Measurements from ENCODE around the gene RAP1B. TPM values are rescaled to one million over a fixed set of nuclear protein-coding genes. Genes with fewer than 3 reads are reported as not detected.

The RAP1B gene
- total and polyA plus RNA-seq, 2 donors (not counting 1 experiment from before 2014, with no cell fraction given): 54.5 to 159 TPM

DNA sequence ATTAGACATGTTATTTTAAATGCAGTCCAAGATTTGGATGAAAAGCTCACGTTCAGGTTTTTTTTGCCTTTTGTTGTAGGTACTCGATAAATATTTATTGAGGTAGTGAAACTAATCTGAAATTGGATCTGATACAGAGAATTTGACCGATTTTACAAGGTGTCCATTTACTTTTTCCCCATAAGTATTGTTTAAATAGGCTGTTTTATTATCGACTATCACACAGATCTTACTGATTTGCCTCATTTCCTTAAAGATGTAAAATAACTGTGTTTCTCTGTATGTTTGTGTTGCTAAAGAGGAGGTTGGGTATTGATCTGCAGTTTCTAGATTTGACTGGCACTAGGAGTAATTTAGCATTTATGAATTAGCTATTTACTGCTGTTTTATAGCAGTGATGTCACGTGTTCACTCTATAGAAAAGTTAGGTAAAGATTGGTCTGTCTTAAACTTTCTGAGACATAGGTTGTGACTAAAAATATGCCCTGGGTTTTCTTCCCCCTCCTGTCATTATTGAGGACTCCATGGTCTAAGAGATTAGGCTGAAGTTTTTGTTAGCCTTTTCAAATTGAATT is 3.5 kb downstream of the RAP1B start:
- Mint-ChIP-seq H3K27me3 (no peaks in the 10 kb centered on the region), H3K4me1 (peaks cover 71% of the 10 kb centered on the region), H3K4me3 (peak overlapping the region; percentile 66), H3K27ac (peak overlapping the region; percentile 64), H3K9me3 (ENCODE audit: insufficient read depth) (no peaks in the 10 kb centered on the region)
- ChIA-PET POLR2A (no interaction called here), CTCF (interaction anchor here (0.6 to 1.4 kb wide), 2 partner anchors 22 to 139 kb away, joined by 3 to 4 read pairs; no protein-coding TSS in a partner anchor)
- peaks cover 0 to 3% of the 10 kb centered on the region in 2 experiments for H3K36me3 ChIP-seq (replicated peaks in 1 of 2; ENCODE audit: control extremely low read depth in 1 of 2, control insufficient read depth in 1 of 2, extremely low read depth in 1 of 2, insufficient read depth in 2 of 2, low read length in 1 of 2)
- TF ChIP-seq, protein P1, sequence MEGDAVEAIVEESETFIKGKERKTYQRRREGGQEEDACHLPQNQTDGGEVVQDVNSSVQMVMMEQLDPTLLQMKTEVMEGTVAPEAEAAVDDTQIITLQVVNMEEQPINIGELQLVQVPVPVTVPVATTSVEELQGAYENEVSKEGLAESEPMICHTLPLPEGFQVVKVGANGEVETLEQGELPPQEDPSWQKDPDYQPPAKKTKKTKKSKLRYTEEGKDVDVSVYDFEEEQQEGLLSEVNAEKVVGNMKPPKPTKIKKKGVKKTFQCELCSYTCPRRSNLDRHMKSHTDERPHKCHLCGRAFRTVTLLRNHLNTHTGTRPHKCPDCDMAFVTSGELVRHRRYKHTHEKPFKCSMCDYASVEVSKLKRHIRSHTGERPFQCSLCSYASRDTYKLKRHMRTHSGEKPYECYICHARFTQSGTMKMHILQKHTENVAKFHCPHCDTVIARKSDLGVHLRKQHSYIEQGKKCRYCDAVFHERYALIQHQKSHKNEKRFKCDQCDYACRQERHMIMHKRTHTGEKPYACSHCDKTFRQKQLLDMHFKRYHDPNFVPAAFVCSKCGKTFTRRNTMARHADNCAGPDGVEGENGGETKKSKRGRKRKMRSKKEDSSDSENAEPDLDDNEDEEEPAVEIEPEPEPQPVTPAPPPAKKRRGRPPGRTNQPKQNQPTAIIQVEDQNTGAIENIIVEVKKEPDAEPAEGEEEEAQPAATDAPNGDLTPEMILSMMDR (IDR thresholded peaks at IDR 0.05): no peak
- no peak for TF ChIP-seq EZH2 (IDR thresholded peaks at IDR 0.05; ENCODE audit: borderline replicate concordance, insufficient read depth, low read depth, low read length, poor library complexity, severe bottlenecking)
- H2AFZ ChIP-seq (ENCODE audit: insufficient read depth, low read depth, low read length, poor library complexity, severe bottlenecking): no peak overlapping the region
- H3K27ac ChIP-seq (ENCODE audit: low read length in 2 of 2): peak overlapping the region in 1 of 2 donors; percentile 91
- DNase-seq (no peak), ATAC-seq (ENCODE audit: low read depth) (no peak)
- WGBS (ENCODE audit: insufficient coverage): 50% methylated on average over 1 of the region's 5 CpGs
- H3K79me2 ChIP-seq (ENCODE audit: control insufficient read depth, insufficient read depth, low read length): peaks cover 80% of the 10 kb centered on the region
- H3K4me1 ChIP-seq (ENCODE audit: control insufficient read depth in 2 of 2, insufficient read depth in 2 of 2, low read length in 2 of 2): peaks cover 60 to 67% of the 10 kb centered on the region in 2 donors
- no peaks in the 10 kb centered on the region for H3K27me3 ChIP-seq (replicated peaks in 1 of 4; ENCODE audit: control extremely low read depth in 1 of 4, control insufficient read depth in 3 of 4, insufficient read depth in 4 of 4, low read length in 3 of 4)
- peaks cover 74% of the 10 kb centered on the region for H4K20me1 ChIP-seq (ENCODE audit: control insufficient read depth, insufficient read depth, low read length, poor library complexity, severe bottlenecking)
- intact Hi-C loops (cut with micrococcal nuclease): loop anchor here (5.0 kb wide), 1 partner anchor 623 kb away; the partner anchor contains the start of gene CPSF6
- peak overlapping the region; percentile 80 for H3K4me2 ChIP-seq (replicated peaks; ENCODE audit: low read depth, low read length, poor library complexity, severe bottlenecking)
- H3K9ac ChIP-seq (ENCODE audit: low read length): peak overlapping the region; percentile 4
- peak overlapping the region in 1 of 5 experiments; percentile 27 for H3K4me3 ChIP-seq (ENCODE audit: control extremely low read depth in 1 of 5, extremely low read depth in 1 of 5, insufficient read depth in 1 of 5, low read depth in 2 of 5, low read length in 4 of 5)
- peaks cover 0 to 2% (median 0%) of the 10 kb centered on the region in 3 donors for H3K9me3 ChIP-seq (ENCODE audit: control extremely low read depth in 1 of 3, control insufficient read depth in 2 of 3, insufficient read depth in 1 of 3, low read length in 2 of 3)

DNA sequence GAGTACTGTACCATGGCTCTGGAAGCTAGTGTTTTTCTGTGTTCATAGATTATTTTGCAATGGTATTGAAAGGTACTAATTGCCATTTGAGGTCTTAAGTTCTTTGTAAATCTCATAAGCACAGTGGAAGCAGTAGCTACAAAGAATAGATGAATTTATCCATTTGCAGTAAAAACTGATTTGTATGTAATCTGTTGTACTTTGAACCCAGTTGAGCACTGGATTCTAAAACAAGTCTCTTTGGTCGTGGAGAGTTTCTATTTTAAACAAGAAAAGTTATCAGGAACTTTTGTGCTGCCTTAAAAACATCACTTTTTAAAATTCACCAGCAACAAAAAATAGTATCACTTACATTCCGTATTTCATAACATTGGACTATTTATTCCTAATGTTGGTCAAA is 4.1 kb downstream of the RAP1B start:
- ChIA-PET CTCF (no interaction called here), POLR2A (interaction anchor here (0.5 kb wide), 1 partner anchor 56 kb away, joined by 8 read pairs; no protein-coding TSS in a partner anchor)
- peak overlapping the region; percentile 64 for H3K27ac Mint-ChIP-seq
- peak overlapping the region; percentile 66 for H3K4me3 Mint-ChIP-seq
- Histone ChIP-seq H3K27me3 (replicated peaks in 1 of 4; ENCODE audit: control extremely low read depth in 1 of 4, control insufficient read depth in 3 of 4, insufficient read depth in 4 of 4, low read length in 3 of 4) (no peaks in the 10 kb centered on the region), H3K36me3 (replicated peaks in 1 of 2; ENCODE audit: control extremely low read depth in 1 of 2, control insufficient read depth in 1 of 2, extremely low read depth in 1 of 2, insufficient read depth in 2 of 2, low read length in 1 of 2) (peaks cover 0 to 3% of the 10 kb centered on the region in 2 experiments), H3K79me2 (ENCODE audit: control insufficient read depth, insufficient read depth, low read length) (peaks cover 85% of the 10 kb centered on the region), H3K4me3 (ENCODE audit: control extremely low read depth in 1 of 5, extremely low read depth in 1 of 5, insufficient read depth in 1 of 5, low read depth in 2 of 5, low read length in 4 of 5) (no peak overlapping the region), H2AFZ (ENCODE audit: insufficient read depth, low read depth, low read length, poor library complexity, severe bottlenecking) (no peak overlapping the region), H4K20me1 (ENCODE audit: control insufficient read depth, insufficient read depth, low read length, poor library complexity, severe bottlenecking) (peaks cover 79% of the 10 kb centered on the region), H3K9me3 (ENCODE audit: control extremely low read depth in 1 of 3, control insufficient read depth in 2 of 3, insufficient read depth in 1 of 3, low read length in 2 of 3) (peaks cover 0 to 2% (median 0%) of the 10 kb centered on the region in 3 donors), H3K27ac (ENCODE audit: low read length in 2 of 2) (peak overlapping the region in 1 of 2 donors; percentile 91), H3K9ac (ENCODE audit: low read length) (peak overlapping the region; percentile 4), H3K4me1 (ENCODE audit: control insufficient read depth in 2 of 2, insufficient read depth in 2 of 2, low read length in 2 of 2) (peaks cover 58 to 71% of the 10 kb centered on the region in 2 donors), H3K4me2 (replicated peaks; ENCODE audit: low read depth, low read length, poor library complexity, severe bottlenecking) (peak overlapping the region; percentile 80)
- TF ChIP-seq, protein P1 (IDR thresholded peaks at IDR 0.05): no peak
- TF ChIP-seq EZH2 (IDR thresholded peaks at IDR 0.05; ENCODE audit: borderline replicate concordance, insufficient read depth, low read depth, low read length, poor library complexity, severe bottlenecking): no peak
- H3K4me1 Mint-ChIP-seq: peaks cover 74% of the 10 kb centered on the region
- no peak for DNase-seq
- WGBS (ENCODE audit: insufficient coverage): no CpG with 5 or more reads among the region's 2 CpGs
- no peak for ATAC-seq (ENCODE audit: low read depth)
- no peaks in the 10 kb centered on the region for H3K27me3 Mint-ChIP-seq
- intact Hi-C loops (cut with micrococcal nuclease): loop anchor here (5.0 kb wide), 1 partner anchor 623 kb away; the partner anchor contains the start of gene CPSF6
- H3K9me3 Mint-ChIP-seq (ENCODE audit: insufficient read depth): no peaks in the 10 kb centered on the region

Measured in B cell (primary cell).